ENCODE data around the gene USP24. TPM values are rescaled to one million over a fixed set of nuclear protein-coding genes. Genes with fewer than 3 reads are reported as not detected.

Gene USP24
- total RNA-seq, 4 donors from 2014 or later: 27.7 to 84.0 (median 30.2) TPM

GRCh38 chr1:55141295-55141893 is 73.8 kb downstream of the USP24 start:
- 83% methylated on average over 1 of the region's 1 CpG for WGBS
- TF ChIP-seq POLR2A (IDR thresholded peaks at IDR 0.05) (no peak), CTCF (IDR thresholded peaks at IDR 0.05) (no peak), EP300 (IDR thresholded peaks at IDR 0.05) (no peak), POLR2AphosphoS5 (IDR thresholded peaks at IDR 0.05) (no peak)
- Histone ChIP-seq H3K9me3 (no peaks in the 10 kb centered on the region), H3K27ac (no peak overlapping the region), H3K4me3 (no peak overlapping the region), H3K27me3 (no peaks in the 10 kb centered on the region), H3K36me3 (peaks cover 70% of the 10 kb centered on the region), H3K4me1 (peaks cover 12% of the 10 kb centered on the region)
- no peak for DNase-seq (ENCODE audit: low spot score in 2 of 2)

- Histone ChIP-seq H3K4me1 (peaks cover 12% of the 10 kb centered on the region), H3K27ac (no peak overlapping the region), H3K36me3 (peaks cover 70% of the 10 kb centered on the region), H3K27me3 (no peaks in the 10 kb centered on the region), H3K4me3 (no peak overlapping the region), H3K9me3 (no peaks in the 10 kb centered on the region)
- TF ChIP-seq CTCF (IDR thresholded peaks at IDR 0.05): peak; percentile 56 to 72
- TF ChIP-seq POLR2AphosphoS5 (IDR thresholded peaks at IDR 0.05): no peak
- no peak for DNase-seq (ENCODE audit: low spot score in 2 of 2)
- WGBS: 0% methylated on average over 3 of the region's 3 CpGs
Observed at GRCh38 chr1:55140546-55140983, 74.6 kb downstream of the USP24 start.

GRCh38 chr1:55140137-55140536 is 75.0 kb downstream of the USP24 start:
- TF ChIP-seq POLR2AphosphoS5 (IDR thresholded peaks at IDR 0.05) (no peak), POLR2A (IDR thresholded peaks at IDR 0.05) (no peak), CTCF (IDR thresholded peaks at IDR 0.05) (no peak)
- DNase-seq (ENCODE audit: low spot score in 2 of 2): no peak
- Histone ChIP-seq H3K4me3 (no peak overlapping the region), H3K27ac (no peak overlapping the region), H3K27me3 (no peaks in the 10 kb centered on the region), H3K4me1 (peaks cover 12% of the 10 kb centered on the region), H3K9me3 (no peaks in the 10 kb centered on the region), H3K36me3 (peaks cover 69% of the 10 kb centered on the region)
- 84% methylated on average over 2 of the region's 2 CpGs for whole genome bisulfite sequencing

GRCh38 chr1:55138823-55139222 is 76.3 kb downstream of the USP24 start:
- TF ChIP-seq EP300 (IDR thresholded peaks at IDR 0.05) (no peak), CTCF (IDR thresholded peaks at IDR 0.05) (no peak), POLR2AphosphoS5 (IDR thresholded peaks at IDR 0.05) (no peak), POLR2A (IDR thresholded peaks at IDR 0.05) (no peak)
- no peak for DNase-seq (ENCODE audit: low spot score in 2 of 2)
- H3K4me1 ChIP-seq: peaks cover 12% of the 10 kb centered on the region
- no peaks in the 10 kb centered on the region for H3K27me3 ChIP-seq
- no peak overlapping the region for H3K27ac ChIP-seq
- H3K4me3 ChIP-seq: no peak overlapping the region
- H3K9me3 ChIP-seq: no peaks in the 10 kb centered on the region
- peaks cover 74% of the 10 kb centered on the region for H3K36me3 ChIP-seq
- 90% methylated on average over 2 of the region's 2 CpGs for WGBS

GRCh38 chr1:55134152-55134808 is 80.9 kb downstream of the USP24 start:
- no peak for DNase-seq (ENCODE audit: low spot score in 2 of 2)
- Histone ChIP-seq H3K9me3 (no peaks in the 10 kb centered on the region), H3K36me3 (peaks cover 93% of the 10 kb centered on the region), H3K27me3 (no peaks in the 10 kb centered on the region), H3K4me1 (no peaks in the 10 kb centered on the region), H3K4me3 (no peak overlapping the region), H3K27ac (no peak overlapping the region)
- TF ChIP-seq POLR2AphosphoS5 (IDR thresholded peaks at IDR 0.05) (no peak), POLR2A (IDR thresholded peaks at IDR 0.05) (no peak), CTCF (IDR thresholded peaks at IDR 0.05) (no peak), EP300 (IDR thresholded peaks at IDR 0.05) (no peak)
- 92% methylated on average over 7 of the region's 7 CpGs for WGBS
